Inferior parietal cortex (tissue), 1 donor: ENCODE results near the gene CLHC1.
"Not testable (repeated sequence)": the region's sequence is repeated elsewhere in the genome, so short reads cannot be mapped to it uniquely, and the experiment has no call there.

ENCODE experiments used
- DNase-seq: peaks from one replicate; pipeline ENCODE4 v3.0.0-alpha.2; 2016; ENCODE audit errors: extremely low spot score

CLHC1 gene

GRCh38 chr2:55136138-55136541, 96.0 kb downstream of the CLHC1 start:
- DNase-seq = no peak

- no peak for DNase-seq
Observed at GRCh38 chr2:55135491-55135890, 96.6 kb downstream of the CLHC1 start.

DNA sequence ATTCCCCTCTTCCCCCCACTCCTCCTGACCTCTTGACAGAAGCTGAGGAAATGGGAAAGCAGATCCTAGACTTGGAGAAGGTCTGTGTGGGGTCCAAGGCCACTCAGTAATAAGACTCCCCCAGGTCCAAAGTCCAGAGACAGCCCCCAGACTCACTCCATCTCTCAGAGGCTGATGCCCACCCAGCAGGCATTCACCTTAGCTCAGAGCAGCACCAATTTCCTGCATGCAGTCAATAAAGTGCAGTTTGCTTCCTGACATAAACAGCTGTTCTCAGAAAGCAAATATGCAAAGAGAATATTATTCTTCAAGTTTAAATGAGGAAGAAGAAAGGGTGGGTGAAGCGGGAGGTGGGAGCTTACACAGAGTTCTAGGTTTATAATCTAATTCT, 97.8 kb downstream of the CLHC1 start:
- DNase-seq = no peak

GRCh38 chr2:55133467-55134315, 98.4 kb downstream of the CLHC1 start:
- peak; percentile 85 for DNase-seq

GRCh38 chr2:55130849-55131248, 101.2 kb downstream of the CLHC1 start:
- DNase-seq = no peak

DNA sequence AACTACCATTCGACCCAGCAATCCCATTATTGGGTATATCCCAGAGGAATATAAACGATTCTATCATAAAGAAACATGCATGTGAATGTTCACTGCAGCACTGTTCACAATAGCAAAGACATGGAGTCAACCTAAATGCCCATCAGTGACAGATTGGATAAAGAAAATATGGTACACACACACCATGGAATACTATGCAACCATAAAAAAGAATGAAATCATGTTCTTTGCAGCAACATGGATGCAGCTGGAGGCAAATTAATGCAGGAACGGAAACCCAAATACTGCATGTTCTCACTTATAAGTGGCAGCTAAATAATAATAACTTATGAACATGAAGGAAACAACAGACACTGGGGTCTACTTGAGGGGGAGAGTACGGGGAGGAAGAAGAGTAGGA, 105.5 kb downstream of the CLHC1 start:
- DNase-seq = not testable (repeated sequence)
